Sigmoid colon (tissue), 7 donors: ENCODE results near the gene SEC24B. TPM values are rescaled to one million over a fixed set of nuclear protein-coding genes. Genes with fewer than 3 reads are reported as not detected.
"Not testable (repeated sequence)": the region's sequence is repeated elsewhere in the genome, so short reads cannot be mapped to it uniquely, and the experiment has no call there.

ENCODE experiments used
- DNase-seq: peaks from one replicate; pipeline ENCODE4 v3.0.0-alpha.2; 2019
- H3K27ac ChIP-seq, 4 donors: fragments of 200-600 bp; sonication (generic); one replicate each; pipeline ENCODE4 v1.5.1; 2016 to 2019; ENCODE audit warnings: mild to moderate bottlenecking in 1 of 4
- H3K27me3 ChIP-seq, 3 donors: fragments of 200-600 bp; sonication (generic); one replicate each; pipeline ENCODE4 v1.5.1; 2019; ENCODE audit warnings: mild to moderate bottlenecking in 1 of 3
- H3K36me3 ChIP-seq, 4 donors: fragments of 200-600 bp; sonication (generic); one replicate each; pipeline ENCODE4 v1.5.1; 2016 to 2019
- H3K4me1 ChIP-seq, 4 donors: fragments of 200-600 bp; sonication (generic); one replicate each; pipeline ENCODE4 v1.5.1; 2017 to 2019
- H3K4me3 ChIP-seq, 4 donors: fragments of 200-600 bp; sonication (generic); one replicate each; pipeline ENCODE4 v1.5.1; 2017 to 2019; ENCODE audit warnings: mild to moderate bottlenecking in 2 of 4, moderate library complexity in 1 of 4
- H3K9me3 ChIP-seq, 4 donors: fragments of 200-600 bp in 3 of 4; sonication (generic) in 3 of 4; one replicate each; pipeline versions ENCODE4 v1.5.1 to v1.6.1; 2013 to 2019
- EP300 ChIP-seq, 4 donors: sonication (generic); formaldehyde crosslinking; IDR thresholded peaks; one replicate each; pipeline ENCODE4 v1.6.1; 2017; ENCODE audit warnings: antibody characterized with exemption in 4 of 4
- POLR2A ChIP-seq, 2 donors: fragments of 450-650 bp; IDR thresholded peaks; one replicate each; pipeline ENCODE4 v1.6.1; 2016; ENCODE audit warnings: antibody characterized with exemption in 2 of 2, mild to moderate bottlenecking in 2 of 2, moderate library complexity in 2 of 2
- POLR2AphosphoS5 ChIP-seq, 4 donors: sonication (generic); formaldehyde crosslinking; IDR thresholded peaks; one replicate each; pipeline ENCODE4 v1.6.1; 2017; ENCODE audit warnings: antibody characterized with exemption in 4 of 4
- WGBS, 2 donors: extraction: QIAGEN DNeasy Blood & Tissue Kit; methylation state at CpG; one replicate each; pipeline ENCODE4 v1.1.7; 2013; 5-methylcytosine and 5-hydroxymethylcytosine counted together
- intact Hi-C: fragments of 100-400 bp; cut with DNase I; formaldehyde crosslinking; loops from one replicate; pipeline ENCODE4 v1.15.1; 2023
- polyA plus RNA-seq, 3 donors: library from polyadenylated mRNA; stranded (reverse); fragments of 200-250 nt; gene quantifications; one replicate each; pipeline ENCODE4 v1.2.3, GENCODE V29; 2013
- total RNA-seq, 4 donors: library from RNA; depleted of rRNA; stranded (reverse); fragments of >200 nt; gene quantifications; one replicate each; pipeline ENCODE4 v1.1.0, GENCODE V29; 2016
- TF ChIP-seq, protein P1 (sequence below), 4 experiments: fragments of 450-650 bp in 3 of 4; fragments of 200-600 bp in 1 of 4; IDR thresholded peaks; one replicate each; pipeline ENCODE4 v1.5.1; 2016 to 2019; ENCODE audit warnings: antibody characterized with exemption in 4 of 4, mild to moderate bottlenecking in 3 of 4, moderate library complexity in 2 of 4
- donor health status: healthy with polysubstance abuse.
- donor health status: Bipolar disorder and iron deficiency.
- donor health status: healthy.

Gene SEC24B
- total and polyA plus RNA-seq, 7 donors, result 9.7 to 41.8 (median 35.3) TPM

DNA sequence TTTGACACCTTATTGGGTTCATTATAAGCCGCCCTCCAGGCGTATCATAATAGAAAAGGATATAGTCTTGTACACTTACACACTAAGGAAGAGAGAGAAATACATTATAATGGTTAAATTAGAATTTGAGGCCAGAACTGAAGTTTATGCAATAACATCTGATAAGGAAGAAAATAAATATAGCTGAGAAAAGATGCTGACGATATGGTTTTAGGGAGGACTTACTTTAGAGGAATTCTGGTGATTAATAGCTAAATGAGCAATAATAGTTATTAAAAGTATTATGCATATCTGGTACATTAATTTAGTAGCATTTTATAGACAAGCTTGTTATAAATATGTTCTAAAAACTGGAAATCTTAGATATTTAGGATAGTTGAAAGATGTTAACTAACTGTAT, 138.5 kb downstream of the SEC24B start:
- Histone ChIP-seq H3K4me3 (no peak overlapping the region), H3K27me3 (no peaks in the 10 kb centered on the region), H3K9me3 (peaks cover 0 to 3% (median under 1%) of the 10 kb centered on the region in 4 donors), H3K4me1 (no peaks in the 10 kb centered on the region), H3K36me3 (no peaks in the 10 kb centered on the region), H3K27ac (no peak overlapping the region)
- no peak for TF ChIP-seq POLR2A (IDR thresholded peaks at IDR 0.05)
- TF ChIP-seq, protein P1, sequence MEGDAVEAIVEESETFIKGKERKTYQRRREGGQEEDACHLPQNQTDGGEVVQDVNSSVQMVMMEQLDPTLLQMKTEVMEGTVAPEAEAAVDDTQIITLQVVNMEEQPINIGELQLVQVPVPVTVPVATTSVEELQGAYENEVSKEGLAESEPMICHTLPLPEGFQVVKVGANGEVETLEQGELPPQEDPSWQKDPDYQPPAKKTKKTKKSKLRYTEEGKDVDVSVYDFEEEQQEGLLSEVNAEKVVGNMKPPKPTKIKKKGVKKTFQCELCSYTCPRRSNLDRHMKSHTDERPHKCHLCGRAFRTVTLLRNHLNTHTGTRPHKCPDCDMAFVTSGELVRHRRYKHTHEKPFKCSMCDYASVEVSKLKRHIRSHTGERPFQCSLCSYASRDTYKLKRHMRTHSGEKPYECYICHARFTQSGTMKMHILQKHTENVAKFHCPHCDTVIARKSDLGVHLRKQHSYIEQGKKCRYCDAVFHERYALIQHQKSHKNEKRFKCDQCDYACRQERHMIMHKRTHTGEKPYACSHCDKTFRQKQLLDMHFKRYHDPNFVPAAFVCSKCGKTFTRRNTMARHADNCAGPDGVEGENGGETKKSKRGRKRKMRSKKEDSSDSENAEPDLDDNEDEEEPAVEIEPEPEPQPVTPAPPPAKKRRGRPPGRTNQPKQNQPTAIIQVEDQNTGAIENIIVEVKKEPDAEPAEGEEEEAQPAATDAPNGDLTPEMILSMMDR (IDR thresholded peaks at IDR 0.05), result no peak
- no peak for TF ChIP-seq EP300 (IDR thresholded peaks at IDR 0.05)
- TF ChIP-seq POLR2AphosphoS5 (IDR thresholded peaks at IDR 0.05), result no peak
- intact Hi-C loops, result no loop called here
- 98% methylated on average over 3 of the region's 3 CpGs for WGBS, 2 donors
- DNase-seq, result no peak

GRCh38 chr4:109574443-109574850, 140.8 kb downstream of the SEC24B start:
- H3K36me3 ChIP-seq, result no peaks in the 10 kb centered on the region
- no peak for DNase-seq
- no peaks in the 10 kb centered on the region for H3K4me1 ChIP-seq
- H3K9me3 ChIP-seq, result peaks cover 0 to 3% (median under 1%) of the 10 kb centered on the region in 4 donors
- intact Hi-C loops, result no loop called here
- TF ChIP-seq EP300 (IDR thresholded peaks at IDR 0.05), result no peak
- TF ChIP-seq, protein P1 (IDR thresholded peaks at IDR 0.05), result no peak
- no peak for TF ChIP-seq POLR2AphosphoS5 (IDR thresholded peaks at IDR 0.05)
- TF ChIP-seq POLR2A (IDR thresholded peaks at IDR 0.05), result no peak
- H3K27me3 ChIP-seq, result no peaks in the 10 kb centered on the region
- no peak overlapping the region for H3K27ac ChIP-seq
- H3K4me3 ChIP-seq, result no peak overlapping the region
- WGBS, 2 donors, result 57 to 75% methylated on average over 6 of the region's 6 CpGs

- Histone ChIP-seq H3K4me1 (no peaks in the 10 kb centered on the region), H3K9me3 (peaks cover 0 to 3% (median under 1%) of the 10 kb centered on the region in 4 donors), H3K36me3 (no peaks in the 10 kb centered on the region), H3K4me3 (no peak overlapping the region), H3K27me3 (no peaks in the 10 kb centered on the region), H3K27ac (no peak overlapping the region)
- DNase-seq, result no peak
- WGBS, 2 donors, result 79 to 86% methylated on average over 7 of the region's 7 CpGs
- no peak for TF ChIP-seq POLR2AphosphoS5 (IDR thresholded peaks at IDR 0.05)
- intact Hi-C loops, result no loop called here
Measured at GRCh38 chr4:109574931-109575804, 141.6 kb downstream of the SEC24B start.

DNA sequence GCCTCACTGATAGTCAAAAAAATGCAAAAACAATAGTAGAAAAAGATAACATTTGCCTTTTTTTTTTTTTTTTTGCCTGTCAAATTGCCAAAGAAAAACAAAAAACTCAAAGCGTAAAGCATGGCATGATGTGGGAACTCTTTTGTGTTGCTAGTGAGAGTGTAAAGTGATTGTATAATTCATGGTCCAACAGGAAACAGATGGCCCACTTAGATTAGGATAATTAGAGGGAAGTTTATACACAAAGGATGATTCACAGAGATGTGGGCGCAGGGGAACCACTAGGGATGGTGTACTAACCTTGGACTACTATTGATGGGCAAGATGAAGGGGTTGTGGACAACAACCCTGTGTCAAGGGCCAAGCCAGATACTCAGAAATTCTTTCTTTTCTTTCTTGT, 142.8 kb downstream of the SEC24B start:
- Histone ChIP-seq H3K4me3 (no peak overlapping the region), H3K36me3 (no peaks in the 10 kb centered on the region), H3K27me3 (no peaks in the 10 kb centered on the region), H3K4me1 (no peaks in the 10 kb centered on the region), H3K9me3 (peaks cover 0 to 2% (median under 1%) of the 10 kb centered on the region in 4 donors), H3K27ac (no peak overlapping the region)
- intact Hi-C loops, result no loop called here
- TF ChIP-seq POLR2AphosphoS5 (IDR thresholded peaks at IDR 0.05), result peak in 3 of 4 donors; percentile 13 to 50 (median 22)
- TF ChIP-seq EP300 (IDR thresholded peaks at IDR 0.05), result no peak
- DNase-seq, result no peak
- WGBS, 2 donors, result 76 to 80% methylated on average over 2 of the region's 2 CpGs

GRCh38 chr4:109578846-109579245, 145.2 kb downstream of the SEC24B start:
- Histone ChIP-seq H3K27me3 (no peaks in the 10 kb centered on the region), H3K27ac (no peak overlapping the region), H3K36me3 (no peaks in the 10 kb centered on the region), H3K9me3 (no peaks in the 10 kb centered on the region), H3K4me1 (no peaks in the 10 kb centered on the region), H3K4me3 (no peak overlapping the region)
- 86 to 89% methylated on average over 3 of the region's 3 CpGs for WGBS, 2 donors
- no peak for TF ChIP-seq EP300 (IDR thresholded peaks at IDR 0.05)
- no peak for TF ChIP-seq POLR2A (IDR thresholded peaks at IDR 0.05)
- TF ChIP-seq, protein P1 (IDR thresholded peaks at IDR 0.05), result no peak
- TF ChIP-seq POLR2AphosphoS5 (IDR thresholded peaks at IDR 0.05), result no peak
- intact Hi-C loops, result no loop called here
- no peak for DNase-seq

DNA sequence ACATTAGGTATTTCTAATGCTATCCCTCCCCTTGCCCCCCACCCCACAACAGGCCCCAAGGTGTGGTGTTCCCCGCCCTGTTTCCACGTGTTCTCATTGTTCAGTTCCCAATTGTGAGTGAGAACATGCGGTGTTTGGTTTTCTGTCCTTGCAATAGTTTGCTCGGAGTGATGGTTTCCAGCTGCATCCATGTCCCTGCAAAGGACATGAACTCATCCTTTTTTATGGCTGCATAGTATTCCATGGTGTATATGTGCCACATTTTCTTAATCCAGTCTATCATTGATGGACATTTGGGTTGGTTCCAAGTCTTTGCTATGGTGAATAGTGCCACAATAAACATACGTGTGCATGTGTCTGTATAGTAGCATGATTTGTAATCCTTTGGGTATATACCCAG, 146.4 kb downstream of the SEC24B start:
- H3K4me1 ChIP-seq, H3K27ac ChIP-seq, H3K9me3 ChIP-seq, intact Hi-C loops, H3K36me3 ChIP-seq, H3K4me3 ChIP-seq, DNase-seq, H3K27me3 ChIP-seq: not testable (repeated sequence)
- 97% methylated on average over 5 of the region's 5 CpGs for WGBS, 2 donors
